ENCODE data around the gene GPHB5. TPM values are rescaled to one million over a fixed set of nuclear protein-coding genes. Genes with fewer than 3 reads are reported as not detected.

The GPHB5 gene
- total RNA-seq, 4 donors from 2014 or later: not detected

DNA sequence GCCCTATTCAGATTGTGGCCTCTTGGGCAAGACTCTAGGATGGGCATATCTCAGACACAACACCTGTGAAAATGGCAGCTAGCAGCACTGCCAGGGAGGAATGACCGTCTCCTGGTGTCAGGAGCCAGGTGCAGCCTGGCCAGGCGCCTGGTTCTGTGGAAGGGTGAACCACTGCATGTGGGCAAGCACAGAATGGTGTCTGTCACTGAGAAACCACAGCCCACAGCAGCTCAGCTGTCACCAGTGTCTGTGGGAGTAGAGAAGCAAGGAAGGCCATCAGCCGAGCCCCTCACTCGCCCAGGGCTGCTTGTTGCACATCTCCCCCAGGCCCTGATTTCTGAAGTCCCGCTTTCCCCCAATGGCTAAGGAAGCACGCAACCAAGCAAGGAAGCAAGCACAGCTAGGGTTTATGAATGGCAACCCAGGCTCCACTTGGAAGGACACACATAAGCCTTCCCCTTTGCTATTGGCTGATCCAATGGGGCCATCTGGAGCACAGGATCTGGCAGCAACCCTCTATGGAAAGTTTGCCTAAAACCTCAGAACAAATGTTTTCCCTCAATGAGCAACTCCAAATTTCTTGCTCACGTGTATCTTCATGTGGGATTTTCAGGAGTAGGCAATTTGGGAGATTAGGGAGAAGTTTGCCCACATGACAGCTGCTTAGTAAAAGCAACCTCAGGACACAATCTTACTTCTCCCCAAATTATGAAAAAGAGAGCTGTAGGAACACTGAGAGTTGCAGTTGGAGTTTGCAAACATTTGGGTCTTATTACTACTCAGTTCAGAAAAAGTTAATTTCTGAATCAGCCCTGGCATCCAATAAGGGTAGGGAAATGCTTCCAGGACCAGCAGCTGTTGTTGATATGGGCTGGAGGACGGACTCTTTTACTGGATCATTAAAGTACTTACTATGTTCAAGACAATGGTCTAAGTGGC, 44.7 kb downstream of the GPHB5 start:
- Histone ChIP-seq H3K4me3 (no peak overlapping the region), H3K9me3 (no peaks in the 10 kb centered on the region), H3K27ac (replicated peaks in 1 of 4) (peak overlapping the region; percentile 3 to 50 (median 25)), H3K4me1 (peaks cover 3 to 27% (median 20%) of the 10 kb centered on the region in 4 donors), H3K36me3 (peaks cover 0 to 11% (median 2%) of the 10 kb centered on the region in 4 donors), H3K27me3 (no peaks in the 10 kb centered on the region)
- intact Hi-C loops (cut with DNase I): loop anchor here (10.0 kb wide), 1 partner anchor 229 kb away; the partner anchor contains the start of gene KCNH5
- TF ChIP-seq POLR2AphosphoS5 (IDR thresholded peaks at IDR 0.05) (peak in 1 of 2 donors; percentile 16), EP300 (IDR thresholded peaks at IDR 0.05) (no peak), POLR2A (IDR thresholded peaks at IDR 0.05; ENCODE audit: low read depth) (no peak)
- TF ChIP-seq, protein P1, sequence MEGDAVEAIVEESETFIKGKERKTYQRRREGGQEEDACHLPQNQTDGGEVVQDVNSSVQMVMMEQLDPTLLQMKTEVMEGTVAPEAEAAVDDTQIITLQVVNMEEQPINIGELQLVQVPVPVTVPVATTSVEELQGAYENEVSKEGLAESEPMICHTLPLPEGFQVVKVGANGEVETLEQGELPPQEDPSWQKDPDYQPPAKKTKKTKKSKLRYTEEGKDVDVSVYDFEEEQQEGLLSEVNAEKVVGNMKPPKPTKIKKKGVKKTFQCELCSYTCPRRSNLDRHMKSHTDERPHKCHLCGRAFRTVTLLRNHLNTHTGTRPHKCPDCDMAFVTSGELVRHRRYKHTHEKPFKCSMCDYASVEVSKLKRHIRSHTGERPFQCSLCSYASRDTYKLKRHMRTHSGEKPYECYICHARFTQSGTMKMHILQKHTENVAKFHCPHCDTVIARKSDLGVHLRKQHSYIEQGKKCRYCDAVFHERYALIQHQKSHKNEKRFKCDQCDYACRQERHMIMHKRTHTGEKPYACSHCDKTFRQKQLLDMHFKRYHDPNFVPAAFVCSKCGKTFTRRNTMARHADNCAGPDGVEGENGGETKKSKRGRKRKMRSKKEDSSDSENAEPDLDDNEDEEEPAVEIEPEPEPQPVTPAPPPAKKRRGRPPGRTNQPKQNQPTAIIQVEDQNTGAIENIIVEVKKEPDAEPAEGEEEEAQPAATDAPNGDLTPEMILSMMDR (IDR thresholded peaks at IDR 0.05): no peak
- 89% methylated on average over 5 of the region's 8 CpGs for WGBS
- no peak for DNase-seq (ENCODE audit: extremely low spot score)

GRCh38 chr14:63273129-63273528, 45.6 kb downstream of the GPHB5 start:
- DNase-seq (ENCODE audit: extremely low spot score): no peak
- Histone ChIP-seq H3K27ac (replicated peaks in 1 of 4) (peak overlapping the region; percentile 3 to 50 (median 22)), H3K9me3 (no peaks in the 10 kb centered on the region), H3K36me3 (peaks cover 0 to 11% (median 2%) of the 10 kb centered on the region in 4 donors), H3K4me3 (no peak overlapping the region), H3K4me1 (peaks cover 3 to 36% (median 20%) of the 10 kb centered on the region in 4 donors), H3K27me3 (no peaks in the 10 kb centered on the region)
- TF ChIP-seq POLR2A (IDR thresholded peaks at IDR 0.05; ENCODE audit: low read depth): no peak
- TF ChIP-seq, protein P1 (IDR thresholded peaks at IDR 0.05): no peak
- no peak for TF ChIP-seq EP300 (IDR thresholded peaks at IDR 0.05)
- TF ChIP-seq POLR2AphosphoS5 (IDR thresholded peaks at IDR 0.05): no peak
- intact Hi-C loops (cut with DNase I): loop anchor here (10.0 kb wide), 1 partner anchor 228 kb away; the partner anchor contains the start of gene KCNH5
- 59% methylated on average over 3 of the region's 3 CpGs for WGBS

DNA sequence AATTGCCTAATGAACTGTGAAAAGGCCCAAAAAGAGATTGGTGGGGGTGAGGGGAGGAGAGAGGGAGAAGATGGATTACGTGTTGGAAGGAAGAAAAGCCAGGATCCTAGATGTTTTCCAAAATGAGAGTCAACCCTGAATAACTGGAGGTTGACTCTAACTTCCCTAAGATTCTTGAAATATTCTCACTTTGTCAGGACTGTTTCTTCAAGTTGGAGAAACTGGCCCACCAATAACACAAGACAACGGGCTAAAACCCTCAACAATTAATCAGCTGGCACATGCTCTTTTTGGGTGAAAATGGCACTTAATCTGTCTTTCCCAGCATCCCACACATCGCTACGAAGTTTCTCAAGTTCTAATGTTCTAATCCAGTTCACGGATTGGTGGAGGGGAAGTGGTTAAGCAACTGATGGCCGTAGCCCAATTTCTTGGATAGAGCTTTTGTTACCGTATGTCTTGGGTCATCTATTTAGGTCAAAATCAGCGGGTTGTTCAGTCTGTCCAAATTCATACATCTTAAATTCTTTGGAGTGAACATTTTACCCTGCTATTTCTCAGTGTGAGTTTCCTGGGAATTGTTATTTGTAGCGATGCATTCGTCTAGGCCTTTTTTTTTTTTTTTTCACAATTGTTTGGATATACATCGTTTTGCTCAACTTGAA, 49.0 kb downstream of the GPHB5 start:
- H3K36me3 ChIP-seq: peaks cover 0 to 11% (median 2%) of the 10 kb centered on the region in 4 donors
- intact Hi-C loops (cut with DNase I): loop anchor here (10.0 kb wide), 1 partner anchor 225 kb away; the partner anchor contains the start of gene KCNH5
- peaks cover 4 to 37% (median 25%) of the 10 kb centered on the region in 4 donors for H3K4me1 ChIP-seq
- DNase-seq (ENCODE audit: extremely low spot score): no peak
- TF ChIP-seq POLR2AphosphoS5 (IDR thresholded peaks at IDR 0.05): peak in 1 of 2 donors; percentile 12
- TF ChIP-seq EP300 (IDR thresholded peaks at IDR 0.05): no peak
- TF ChIP-seq, protein P1 (IDR thresholded peaks at IDR 0.05): no peak
- no peak for TF ChIP-seq POLR2A (IDR thresholded peaks at IDR 0.05; ENCODE audit: low read depth)
- WGBS: 85% methylated on average over 11 of the region's 11 CpGs
- no peaks in the 10 kb centered on the region for H3K27me3 ChIP-seq
- H3K27ac ChIP-seq (replicated peaks in 1 of 4): no peak overlapping the region
- no peak overlapping the region for H3K4me3 ChIP-seq
- no peaks in the 10 kb centered on the region for H3K9me3 ChIP-seq

- 90% methylated on average over 5 of the region's 5 CpGs for WGBS
- H3K27ac ChIP-seq (replicated peaks in 1 of 4): peak overlapping the region in 1 of 4 donors; percentile 39
- intact Hi-C loops (cut with DNase I): no loop called here
- no peaks in the 10 kb centered on the region for H3K9me3 ChIP-seq
- H3K27me3 ChIP-seq: no peaks in the 10 kb centered on the region
- peaks cover 0 to 11% (median 2%) of the 10 kb centered on the region in 4 donors for H3K36me3 ChIP-seq
- DNase-seq (ENCODE audit: extremely low spot score): no peak
- H3K4me3 ChIP-seq: no peak overlapping the region
- H3K4me1 ChIP-seq: peaks cover 4 to 33% (median 22%) of the 10 kb centered on the region in 4 donors
- no peak for TF ChIP-seq POLR2AphosphoS5 (IDR thresholded peaks at IDR 0.05)
- TF ChIP-seq, protein P1 (IDR thresholded peaks at IDR 0.05): no peak
- no peak for TF ChIP-seq POLR2A (IDR thresholded peaks at IDR 0.05; ENCODE audit: low read depth)
Observed at GRCh38 chr14:63268771-63269170, 50.0 kb downstream of the GPHB5 start.

Data from esophagus muscularis mucosa (tissue), 4 donors.